Measurements from ENCODE around the gene HINT3. TPM values are rescaled to one million over a fixed set of nuclear protein-coding genes. Genes with fewer than 3 reads are reported as not detected.
"Not testable (repeated sequence)": the region's sequence is repeated elsewhere in the genome, so short reads cannot be mapped to it uniquely, and the experiment has no call there.

The HINT3 gene
- total RNA-seq, 1 donor from 2014 or later, result 8.5 TPM

DNA sequence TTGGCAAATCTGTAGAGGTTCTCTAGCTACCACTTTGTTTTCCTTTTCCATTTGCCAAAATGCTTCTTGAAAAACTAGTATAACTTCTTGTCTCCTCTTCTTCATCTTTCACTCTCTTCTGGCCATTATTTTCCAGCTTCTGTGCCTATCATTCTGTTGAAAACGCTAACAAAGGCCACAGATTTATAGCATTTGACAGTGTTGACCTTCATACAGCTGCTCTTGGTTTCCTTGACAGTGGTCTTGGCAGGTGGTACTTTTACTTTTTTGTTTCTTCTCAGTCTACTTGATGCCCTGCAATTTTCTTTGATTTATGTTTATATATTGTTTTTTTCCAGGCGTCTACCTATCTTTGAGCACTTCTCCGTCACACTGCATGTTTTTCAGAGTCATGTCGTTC is 53.5 kb downstream of the HINT3 start:
- H3K9me3 Mint-ChIP-seq, result no peaks in the 10 kb centered on the region
- H3K36me3 Mint-ChIP-seq (ENCODE audit: low read depth), result peaks cover 31% of the 10 kb centered on the region
- no peaks in the 10 kb centered on the region for H3K4me1 Mint-ChIP-seq
- H3K27ac Mint-ChIP-seq, result no peak overlapping the region
- no peak for DNase-seq
- no peak overlapping the region for H3K4me3 Mint-ChIP-seq
- intact Hi-C loops (cut with micrococcal nuclease), result no loop called here
- H3K27me3 Mint-ChIP-seq, result no peaks in the 10 kb centered on the region

GRCh38 chr6:126015863-126016262 is 59.3 kb downstream of the HINT3 start:
- Mint-ChIP-seq H3K9me3 (no peaks in the 10 kb centered on the region), H3K27ac (no peak overlapping the region), H3K4me1 (no peaks in the 10 kb centered on the region), H3K4me3 (no peak overlapping the region), H3K36me3 (ENCODE audit: low read depth) (peaks cover 38% of the 10 kb centered on the region), H3K27me3 (no peaks in the 10 kb centered on the region)
- intact Hi-C loops (cut with micrococcal nuclease), result no loop called here
- no peak for DNase-seq

GRCh38 chr6:126016591-126016990 is 60.0 kb downstream of the HINT3 start:
- no peaks in the 10 kb centered on the region for H3K4me1 Mint-ChIP-seq
- H3K27me3 Mint-ChIP-seq, result no peaks in the 10 kb centered on the region
- no peak overlapping the region for H3K27ac Mint-ChIP-seq
- H3K9me3 Mint-ChIP-seq, result no peaks in the 10 kb centered on the region
- H3K4me3 Mint-ChIP-seq, result no peak overlapping the region
- no peak for DNase-seq
- peaks cover 43% of the 10 kb centered on the region for H3K36me3 Mint-ChIP-seq (ENCODE audit: low read depth)
- intact Hi-C loops (cut with micrococcal nuclease), result no loop called here

DNA sequence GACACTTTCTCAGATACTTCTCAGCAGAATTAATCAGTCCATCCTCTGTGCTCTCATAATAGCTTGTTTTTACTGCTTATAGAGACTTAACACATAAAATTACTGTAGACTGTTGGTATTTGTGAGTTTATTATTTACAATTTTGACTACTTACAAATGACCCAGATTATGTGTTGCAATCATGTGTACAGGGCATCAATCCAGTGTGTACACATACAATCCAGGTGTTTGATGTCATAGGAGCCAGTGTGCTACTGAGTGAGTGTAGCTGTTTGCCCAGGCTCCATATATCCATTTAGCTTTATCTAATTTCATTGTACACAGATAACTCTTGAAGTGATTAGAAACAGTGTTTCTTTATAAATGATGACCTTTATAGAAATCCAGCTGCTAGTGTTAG is 61.1 kb downstream of the HINT3 start:
- H3K27me3 Mint-ChIP-seq, result no peaks in the 10 kb centered on the region
- H3K4me3 Mint-ChIP-seq, result no peak overlapping the region
- no peak overlapping the region for H3K27ac Mint-ChIP-seq
- intact Hi-C loops (cut with micrococcal nuclease), result no loop called here
- no peaks in the 10 kb centered on the region for H3K9me3 Mint-ChIP-seq
- H3K4me1 Mint-ChIP-seq, result no peaks in the 10 kb centered on the region
- no peak for DNase-seq
- peaks cover 42% of the 10 kb centered on the region for H3K36me3 Mint-ChIP-seq (ENCODE audit: low read depth)

- H3K36me3 Mint-ChIP-seq (ENCODE audit: low read depth), result peaks cover 31% of the 10 kb centered on the region
- H3K4me1 Mint-ChIP-seq, result no peaks in the 10 kb centered on the region
- no peaks in the 10 kb centered on the region for H3K9me3 Mint-ChIP-seq
- no peak for DNase-seq
- intact Hi-C loops (cut with micrococcal nuclease), result no loop called here
- H3K4me3 Mint-ChIP-seq, result no peak overlapping the region
- no peaks in the 10 kb centered on the region for H3K27me3 Mint-ChIP-seq
- no peak overlapping the region for H3K27ac Mint-ChIP-seq
Observed at GRCh38 chr6:126020305-126021050, 63.9 kb downstream of the HINT3 start.

GRCh38 chr6:126023474-126023873 is 66.9 kb downstream of the HINT3 start:
- H3K4me3 Mint-ChIP-seq; intact Hi-C loops (cut with micrococcal nuclease); H3K9me3 Mint-ChIP-seq; H3K4me1 Mint-ChIP-seq; DNase-seq; H3K27me3 Mint-ChIP-seq; H3K27ac Mint-ChIP-seq: not testable (repeated sequence)
- H3K36me3 Mint-ChIP-seq (ENCODE audit: low read depth), result peaks cover 22% of the 10 kb centered on the region

DNA sequence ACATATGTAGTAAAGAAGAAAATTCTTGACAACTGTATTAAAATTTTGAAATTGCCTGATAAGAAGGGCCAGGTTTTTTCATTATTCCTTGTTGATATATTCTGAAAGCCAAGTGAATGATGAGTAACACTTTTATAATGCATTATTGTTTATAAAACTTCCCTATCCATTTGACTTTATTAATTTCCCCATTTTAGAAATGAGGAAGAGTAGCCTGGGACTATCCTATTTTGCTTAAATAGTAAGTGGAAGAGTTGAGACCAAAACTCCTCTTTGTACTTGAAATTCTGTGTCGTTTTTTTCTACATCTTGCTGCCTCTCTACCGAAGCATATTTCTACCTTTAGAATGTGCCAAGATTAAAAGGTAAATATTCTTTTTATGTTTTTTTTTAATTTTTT is 69.4 kb downstream of the HINT3 start:
- Mint-ChIP-seq H3K4me1 (no peaks in the 10 kb centered on the region), H3K36me3 (ENCODE audit: low read depth) (peaks cover 18% of the 10 kb centered on the region)

GRCh38 chr6:126027601-126028000 is 71.0 kb downstream of the HINT3 start:
- H3K27ac Mint-ChIP-seq, result no peak overlapping the region
- H3K27me3 Mint-ChIP-seq, result no peaks in the 10 kb centered on the region
- H3K4me1 Mint-ChIP-seq, result no peaks in the 10 kb centered on the region
- H3K9me3 Mint-ChIP-seq, result no peaks in the 10 kb centered on the region
- intact Hi-C loops (cut with micrococcal nuclease), result no loop called here
- no peak for DNase-seq
- H3K4me3 Mint-ChIP-seq, result no peak overlapping the region
- H3K36me3 Mint-ChIP-seq (ENCODE audit: low read depth), result peaks cover 8% of the 10 kb centered on the region

More for the DNA sequence above, 69.4 kb downstream of the HINT3 start:
- Mint-ChIP-seq H3K4me3 (no peak overlapping the region), H3K9me3 (no peaks in the 10 kb centered on the region), H3K27me3 (no peaks in the 10 kb centered on the region), H3K27ac (no peak overlapping the region)
- intact Hi-C loops (cut with micrococcal nuclease), result no loop called here
- DNase-seq, result no peak

Other genes starting within 250 kb of the HINT3 start
- gene HEY2, start 207.1 kb upstream of the HINT3 start, total RNA-seq, result not detected in 2 replicates
- 52.5 and 53.7 TPM in 2 replicates for gene NCOA7, start 165.8 kb upstream of the HINT3 start, total RNA-seq
- 33.6 and 34.4 TPM in 2 replicates for gene TRMT11, start 29.8 kb downstream of the HINT3 start, total RNA-seq

Measured in activated CD4-positive, alpha-beta T cell treated with anti-CD3 and anti-CD28 coated beads, Interleukin-2, amount 10 ng/mL, durations not matched to agents 24 days and 14 days (primary cell).